ENCODE results near the gene DNAJB9.
A peak's percentile ranks its signal among the peaks of the same experiment; 100 is the strongest.

Gene DNAJB9

GRCh38 chr7:108570146-108570755 lies 577 bp downstream of the DNAJB9 start:
- DNase-seq: peak; percentile 21

DNA sequence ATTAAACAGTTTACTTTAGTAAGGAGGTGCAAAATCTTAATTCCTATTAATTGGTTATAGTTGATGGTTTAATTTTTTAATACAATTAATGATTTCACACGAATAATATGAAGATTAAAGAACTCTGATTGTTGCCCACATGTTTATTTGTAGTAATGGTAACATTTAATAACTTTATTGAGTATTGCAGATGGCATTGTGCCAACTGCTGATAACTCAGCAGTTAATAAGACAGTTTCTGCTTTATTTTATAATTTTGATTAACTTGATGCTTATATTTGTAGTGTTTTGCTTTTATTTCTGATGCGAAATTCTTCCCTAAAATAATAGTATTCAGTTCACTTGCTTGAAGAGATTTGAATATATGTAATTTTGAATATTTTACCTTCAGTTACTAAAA lies 2.8 kb downstream of the DNAJB9 start:
- DNase-seq: no peak

DNA sequence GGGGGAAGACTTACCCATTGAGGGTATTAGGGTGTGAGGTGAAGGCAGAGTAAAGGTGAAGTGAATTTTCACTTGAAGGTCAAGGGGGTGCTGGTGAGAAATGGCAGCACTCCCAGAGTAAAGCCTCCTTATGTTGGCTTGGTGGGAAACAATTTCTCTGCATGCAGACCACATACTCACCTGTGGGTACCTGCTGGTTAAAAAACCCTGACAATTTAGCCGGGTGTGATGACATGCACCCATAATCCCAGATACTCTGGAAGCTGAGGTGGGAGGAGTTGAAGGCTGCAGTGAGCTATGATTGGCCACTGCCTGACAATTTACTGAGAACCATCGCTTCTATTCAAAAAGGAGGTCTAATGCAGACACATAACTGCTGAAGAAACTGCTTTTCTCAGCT lies 5.5 kb downstream of the DNAJB9 start:
- no peak for DNase-seq

DNA sequence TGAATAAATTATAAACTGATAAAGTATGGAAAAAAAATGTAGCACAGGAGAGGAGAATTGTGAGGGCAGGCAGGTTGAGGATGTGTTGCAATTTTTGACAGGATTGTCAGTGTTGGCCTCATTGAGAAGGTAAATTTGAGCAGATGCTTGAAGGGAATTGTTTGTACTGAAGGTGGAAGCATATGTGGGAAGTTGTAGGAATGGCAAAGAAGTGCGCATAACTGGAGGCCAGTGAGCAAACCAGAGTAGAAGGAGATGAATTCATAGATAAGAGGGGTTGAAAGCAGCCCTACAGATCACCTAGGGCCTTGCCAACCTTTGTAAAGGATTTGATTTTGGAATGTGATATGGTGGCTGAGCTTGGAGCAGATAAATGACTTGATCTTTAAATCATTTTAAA lies 6.4 kb downstream of the DNAJB9 start:
- no peak for DNase-seq

DNA sequence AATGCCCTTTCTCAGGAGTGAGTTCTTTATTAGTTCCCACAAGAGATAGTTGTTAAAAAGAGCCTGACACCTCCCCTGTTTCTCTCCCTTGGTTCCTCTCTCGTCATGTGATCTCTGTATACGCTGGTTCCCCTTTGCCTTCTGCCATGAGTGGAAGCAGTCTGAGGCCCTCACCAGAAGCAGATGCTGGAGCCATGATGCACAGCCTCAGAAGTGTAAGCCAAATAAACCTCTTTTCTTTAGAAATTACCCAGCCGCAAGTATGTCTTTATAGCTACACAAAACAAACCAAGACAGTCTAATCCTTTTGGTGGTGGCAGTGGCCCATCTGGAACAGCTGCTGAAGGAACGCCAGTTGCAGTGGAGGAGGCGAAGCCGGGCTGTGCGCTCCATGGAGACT lies 9.3 kb downstream of the DNAJB9 start:
- DNase-seq: no peak

DNA sequence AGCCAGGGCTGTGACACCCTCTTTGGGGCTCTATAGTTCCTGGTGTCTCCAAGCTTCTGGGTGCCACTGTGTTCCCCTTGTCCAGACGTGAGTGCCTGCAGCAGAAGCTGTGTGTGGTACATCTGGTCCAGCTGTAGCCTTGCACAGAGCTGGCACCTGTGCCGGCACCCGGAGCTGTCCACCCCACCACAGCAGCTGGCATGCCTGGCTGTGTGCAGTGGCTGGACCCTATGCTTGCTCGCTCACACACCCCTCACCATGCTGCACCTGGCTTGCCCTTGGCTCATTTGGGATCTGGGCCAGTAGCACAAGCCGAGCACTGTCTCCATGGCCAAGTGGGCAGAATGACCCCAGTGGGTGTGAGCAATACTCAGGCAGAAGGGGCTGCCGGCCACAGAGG lies 10.6 kb downstream of the DNAJB9 start:
- no peak for DNase-seq

DNA sequence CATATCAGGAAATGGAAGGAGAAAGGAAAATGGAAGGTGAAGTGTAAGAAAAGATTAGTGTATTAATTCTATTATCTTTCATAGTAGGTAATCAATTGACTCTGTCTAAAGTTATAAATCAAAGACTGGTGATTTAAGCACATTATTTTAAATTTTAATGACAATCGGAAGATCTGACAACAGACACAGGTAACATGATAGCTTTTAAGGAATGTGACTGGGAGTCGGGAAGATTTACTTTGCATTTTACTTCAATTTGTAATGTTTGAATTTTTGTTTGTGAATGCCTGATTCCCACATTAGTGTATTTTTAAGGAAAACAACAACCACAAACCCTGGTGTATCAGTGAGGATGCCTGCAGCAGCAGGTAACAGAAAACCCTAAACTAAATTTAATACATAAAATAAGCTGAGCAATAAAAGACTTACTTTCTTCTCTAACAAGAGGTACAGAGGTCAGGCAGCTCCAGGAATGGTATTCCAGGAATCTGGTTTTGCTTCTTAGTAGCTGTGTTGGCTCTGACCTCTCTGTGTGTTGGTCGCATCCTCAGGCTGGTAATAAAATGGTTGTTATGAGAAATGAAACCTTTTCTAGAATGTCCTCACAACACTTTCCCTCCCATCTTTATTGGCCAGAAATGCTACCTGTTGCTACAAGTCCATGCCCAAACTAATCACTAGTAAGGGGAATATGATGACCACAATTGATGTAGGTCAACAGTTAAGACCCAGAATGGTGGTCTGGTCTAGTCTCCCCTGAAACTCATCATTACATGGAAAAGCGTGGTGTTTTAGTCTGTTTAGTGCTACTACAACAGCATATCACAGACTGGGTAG lies 12.2 kb downstream of the DNAJB9 start:
- DNase-seq: no peak

DNA sequence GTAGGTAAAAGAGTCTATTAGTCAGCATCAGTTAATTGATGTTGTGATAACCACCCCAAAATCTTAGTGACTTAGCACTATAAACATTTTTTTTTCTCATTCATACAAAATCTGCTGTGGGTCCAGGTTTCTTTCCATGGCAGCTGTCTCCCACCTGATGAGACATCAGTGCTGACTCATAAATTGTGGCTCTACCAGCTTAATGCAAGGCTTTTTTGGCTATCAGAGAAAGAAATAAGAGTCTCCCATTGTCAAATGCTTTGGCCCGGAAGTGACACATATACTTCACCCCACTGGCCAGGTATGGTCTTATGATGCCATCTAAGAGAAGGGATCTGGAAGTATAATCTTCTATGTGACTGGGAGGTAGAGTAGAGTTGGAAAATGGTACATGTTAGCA lies 14.5 kb downstream of the DNAJB9 start:
- DNase-seq: no peak

DNA sequence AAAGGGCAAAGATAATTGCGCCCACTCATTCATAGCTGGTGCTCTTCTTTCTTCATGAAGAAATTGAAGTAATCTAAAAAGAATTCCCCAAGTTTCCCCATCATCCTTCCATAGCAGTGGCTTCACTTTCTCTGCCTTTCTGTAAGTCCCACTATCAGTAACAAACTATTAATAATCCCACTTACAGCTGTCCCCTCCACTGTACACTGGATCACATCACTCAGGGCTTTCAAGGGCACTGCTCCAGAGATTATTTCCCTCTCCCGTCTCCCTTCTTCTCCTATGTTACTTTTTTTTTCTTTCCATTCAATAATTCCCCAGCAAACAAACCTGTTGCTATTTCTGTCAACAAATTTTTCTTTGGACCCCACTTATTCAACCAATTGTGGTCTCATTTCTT lies 16.2 kb downstream of the DNAJB9 start:
- no peak for DNase-seq

- no peak for DNase-seq
These were observed 16.6 kb downstream of the DNAJB9 start for GRCh38 chr7:108586274-108586710.

DNA sequence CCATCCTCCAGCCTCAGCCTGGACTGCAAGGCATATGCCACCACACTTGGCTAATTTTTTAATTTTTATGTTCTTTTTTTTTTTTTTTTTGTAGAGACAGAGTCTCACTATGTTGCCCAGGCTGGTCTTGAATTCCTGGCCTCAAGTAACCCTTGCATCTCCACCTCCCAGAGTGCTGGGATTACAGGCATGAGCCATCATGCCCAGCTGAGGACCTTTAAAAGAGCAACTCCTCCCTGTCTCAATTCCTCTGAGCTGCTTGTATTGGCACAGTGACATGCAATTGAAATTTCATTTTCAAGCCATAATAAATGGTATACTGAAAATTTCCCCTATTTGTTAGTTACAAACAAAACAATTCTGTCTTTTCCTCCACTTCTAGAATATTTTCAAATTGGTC lies 19.5 kb downstream of the DNAJB9 start:
- DNase-seq: no peak

- DNase-seq: no peak
These were observed 20.2 kb downstream of the DNAJB9 start for GRCh38 chr7:108589874-108590273.

DNA sequence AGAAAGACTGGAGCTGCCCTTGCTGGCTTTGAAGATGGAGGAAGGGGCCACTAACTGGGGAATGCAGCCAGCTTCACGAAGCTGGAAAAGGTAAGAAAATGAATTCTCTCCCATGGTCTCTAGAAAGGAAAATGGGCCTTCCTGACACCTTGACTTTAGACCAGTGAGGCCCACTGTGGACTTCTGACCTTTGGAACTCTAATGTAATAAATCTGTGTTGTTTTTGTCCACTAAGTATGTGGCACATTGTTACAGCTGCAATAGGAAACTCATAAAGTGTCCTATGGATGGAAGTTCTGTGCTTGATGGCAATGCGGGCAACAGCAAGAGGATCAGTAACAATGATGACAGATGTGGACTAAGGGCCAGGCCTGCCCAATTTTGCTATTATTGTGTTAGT lies 20.9 kb downstream of the DNAJB9 start:
- no peak for DNase-seq

DNA sequence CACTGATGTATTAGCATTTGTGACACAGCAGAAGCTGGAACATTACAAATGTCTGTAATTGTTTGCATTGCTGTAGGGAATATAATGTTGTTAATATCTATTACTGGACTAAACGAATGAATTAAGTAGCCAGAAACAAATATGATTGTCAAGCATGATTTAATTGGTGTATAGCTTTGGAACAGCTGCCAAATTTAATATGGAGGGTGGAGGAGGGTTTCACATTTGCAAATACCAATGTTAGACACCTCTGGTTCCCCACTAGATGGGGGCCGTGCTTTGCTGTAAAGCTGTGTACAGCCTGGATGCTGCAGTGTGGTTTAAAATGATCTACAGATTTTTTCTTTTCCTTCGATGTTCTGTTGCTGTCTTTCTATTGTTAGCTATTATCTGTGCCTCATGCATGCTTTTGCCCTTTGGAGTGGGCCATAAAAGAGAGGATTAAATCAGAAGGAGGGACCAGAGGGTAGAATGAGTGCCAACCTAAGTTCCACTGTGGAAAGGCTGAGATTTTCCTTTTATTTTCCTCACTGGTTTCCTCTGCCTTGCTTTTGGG lies 23.1 kb downstream of the DNAJB9 start:
- DNase-seq: no peak

- DNase-seq: no peak
These were observed 26.9 kb downstream of the DNAJB9 start for GRCh38 chr7:108596560-108596959.

- no peak for DNase-seq
These were observed 28.5 kb downstream of the DNAJB9 start for GRCh38 chr7:108598153-108598552.

DNA sequence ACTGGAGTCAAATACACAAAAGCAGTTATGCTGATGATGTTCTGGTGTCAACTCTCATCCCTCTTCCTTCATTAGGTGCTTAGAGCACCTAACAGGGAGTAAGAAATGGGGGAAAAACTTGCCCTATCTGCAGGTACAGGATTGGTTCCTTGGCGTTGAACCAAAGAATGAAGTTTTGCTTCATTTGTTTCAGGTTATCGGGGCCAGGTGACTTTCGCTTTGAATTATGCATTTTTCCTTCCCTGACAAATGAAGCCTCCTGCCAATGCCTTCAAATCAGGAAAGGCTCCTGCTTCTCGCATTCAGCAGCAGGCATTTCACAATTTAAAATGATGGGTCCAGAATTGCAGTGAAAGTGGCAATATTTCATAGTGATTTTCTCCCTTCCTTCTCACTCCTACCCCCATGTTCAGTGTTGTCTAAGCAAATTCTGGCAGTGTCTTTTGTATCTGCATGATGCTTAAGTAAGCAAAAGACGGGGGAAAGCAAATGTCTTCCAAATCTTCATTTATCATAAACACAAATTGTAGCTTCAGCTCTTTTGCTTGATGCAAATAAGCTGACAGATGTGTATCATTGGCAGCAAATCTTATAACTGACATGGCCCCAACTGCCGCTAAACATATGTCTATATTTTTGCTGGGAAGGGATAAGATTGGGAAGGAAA lies 29.4 kb downstream of the DNAJB9 start:
- DNase-seq: no peak

GRCh38 chr7:108600399-108600798 lies 30.7 kb downstream of the DNAJB9 start:
- no peak for DNase-seq

- DNase-seq: no peak
These were observed 34.1 kb downstream of the DNAJB9 start for GRCh38 chr7:108603656-108604306.

- no peak for DNase-seq
These were observed 34.8 kb downstream of the DNAJB9 start for GRCh38 chr7:108604307-108605077.

- no peak for DNase-seq
These were observed 36.0 kb downstream of the DNAJB9 start for GRCh38 chr7:108605559-108606201.

DNA sequence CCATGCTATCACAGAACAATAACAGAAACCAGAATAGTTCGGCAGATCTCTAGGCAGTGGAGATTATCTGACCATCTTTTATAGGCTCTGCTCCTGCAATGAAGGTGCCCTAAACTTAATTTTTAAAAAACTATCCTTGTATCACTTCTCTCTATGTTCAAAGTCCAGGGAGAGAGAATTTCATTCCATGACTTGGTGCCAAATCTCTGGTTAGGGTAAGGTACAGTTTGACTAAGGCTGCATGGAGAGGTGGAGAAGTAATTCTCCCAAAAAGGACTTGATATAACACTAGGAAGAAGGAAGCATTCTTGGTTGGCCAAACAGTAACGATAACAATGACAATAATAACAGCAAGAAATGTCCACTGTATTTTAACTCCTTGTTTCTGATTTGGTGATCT lies 40.0 kb downstream of the DNAJB9 start:
- DNase-seq: no peak

All from amniotic stem cell (primary cell).